ENCODE data around the gene ANXA3.
"Not testable (repeated sequence)": the region's sequence is repeated elsewhere in the genome, so short reads cannot be mapped to it uniquely, and the experiment has no call there.

The ANXA3 gene

GRCh38 chr4:78551420-78552351 is at the start of gene ANXA3:
ANXA3 (plus strand) TSS chr4:78551770; CDS start chr4:78554474, 2,704 bp downstream.
- no peak for DNase-seq

GRCh38 chr4:78506260-78506659 is 45.3 kb upstream of the ANXA3 start:
- DNase-seq: not testable (repeated sequence)

- no peak for DNase-seq
These were observed 42.5 kb upstream of the ANXA3 start for GRCh38 chr4:78509043-78509442.

GRCh38 chr4:78510108-78510507 is 41.5 kb upstream of the ANXA3 start:
- no peak for DNase-seq

- no peak for DNase-seq
These were observed 40.9 kb upstream of the ANXA3 start for GRCh38 chr4:78510681-78511080.

GRCh38 chr4:78512357-78512920 is 39.1 kb upstream of the ANXA3 start:
- no peak for DNase-seq

GRCh38 chr4:78513411-78513975 is 38.1 kb upstream of the ANXA3 start:
- DNase-seq: no peak

GRCh38 chr4:78517050-78517652 is 34.4 kb upstream of the ANXA3 start:
- DNase-seq: no peak

- no peak for DNase-seq
These were observed 33.0 kb upstream of the ANXA3 start for GRCh38 chr4:78518561-78518960.

GRCh38 chr4:78519962-78520361 is 31.6 kb upstream of the ANXA3 start:
- DNase-seq: no peak

- DNase-seq: no peak
These were observed 30.8 kb upstream of the ANXA3 start for GRCh38 chr4:78520808-78521226.

GRCh38 chr4:78524009-78524408 is 27.6 kb upstream of the ANXA3 start:
- no peak for DNase-seq

- no peak for DNase-seq
These were observed 26.0 kb upstream of the ANXA3 start for GRCh38 chr4:78525559-78525958.

GRCh38 chr4:78527103-78527502 is 24.5 kb upstream of the ANXA3 start:
- DNase-seq: no peak

- DNase-seq: no peak
These were observed 24.0 kb upstream of the ANXA3 start for GRCh38 chr4:78527555-78527954.

- DNase-seq: no peak
These were observed 23.2 kb upstream of the ANXA3 start for GRCh38 chr4:78528327-78528726.

- DNase-seq: no peak
These were observed 21.9 kb upstream of the ANXA3 start for GRCh38 chr4:78529569-78530209.

- DNase-seq: no peak
These were observed 19.5 kb upstream of the ANXA3 start for GRCh38 chr4:78532046-78532445.

- no peak for DNase-seq
These were observed 17.7 kb upstream of the ANXA3 start for GRCh38 chr4:78533854-78534253.

GRCh38 chr4:78534286-78534955 is 17.1 kb upstream of the ANXA3 start:
- DNase-seq: no peak

GRCh38 chr4:78542373-78542772 is 9.2 kb upstream of the ANXA3 start:
- no peak for DNase-seq

GRCh38 chr4:78543424-78544125 is 8.0 kb upstream of the ANXA3 start:
- DNase-seq: no peak

Measured in cortex of kidney (tissue), 1 donor.